Activated T-cell treated with anti-CD3 and anti-CD28 coated beads for 4 hours (primary cell): ENCODE results near the gene C3orf22.

Experiments used
- DNase-seq: peaks from one replicate; pipeline ENCODE4 v3.0.0-alpha.2; 2020

C3orf22 gene

GRCh38 chr3:126510308-126510910, 48.3 kb downstream of the C3orf22 start:
- no peak for DNase-seq

- DNase-seq, result no peak
Measured at GRCh38 chr3:126509597-126510307, 49.0 kb downstream of the C3orf22 start.

- DNase-seq, result no peak
Measured at GRCh38 chr3:126508564-126508964, 50.2 kb downstream of the C3orf22 start.

GRCh38 chr3:126507886-126508285, 50.8 kb downstream of the C3orf22 start:
- no peak for DNase-seq

- DNase-seq, result no peak
Measured at GRCh38 chr3:126503701-126504100, 55.0 kb downstream of the C3orf22 start.

- no peak for DNase-seq
Measured at GRCh38 chr3:126502656-126503055, 56.1 kb downstream of the C3orf22 start.

GRCh38 chr3:126501736-126502135, 57.0 kb downstream of the C3orf22 start:
- no peak for DNase-seq

GRCh38 chr3:126501054-126501453, 57.7 kb downstream of the C3orf22 start:
- DNase-seq, result no peak

GRCh38 chr3:126500016-126500415, 58.7 kb downstream of the C3orf22 start:
- DNase-seq, result no peak
